ENCODE data around the gene NRL.

Gene NRL

GRCh38 chr14:24098927-24099813, 15.6 kb downstream of the NRL start:
- DNase-seq (ENCODE audit: low read depth), result no peak

DNA sequence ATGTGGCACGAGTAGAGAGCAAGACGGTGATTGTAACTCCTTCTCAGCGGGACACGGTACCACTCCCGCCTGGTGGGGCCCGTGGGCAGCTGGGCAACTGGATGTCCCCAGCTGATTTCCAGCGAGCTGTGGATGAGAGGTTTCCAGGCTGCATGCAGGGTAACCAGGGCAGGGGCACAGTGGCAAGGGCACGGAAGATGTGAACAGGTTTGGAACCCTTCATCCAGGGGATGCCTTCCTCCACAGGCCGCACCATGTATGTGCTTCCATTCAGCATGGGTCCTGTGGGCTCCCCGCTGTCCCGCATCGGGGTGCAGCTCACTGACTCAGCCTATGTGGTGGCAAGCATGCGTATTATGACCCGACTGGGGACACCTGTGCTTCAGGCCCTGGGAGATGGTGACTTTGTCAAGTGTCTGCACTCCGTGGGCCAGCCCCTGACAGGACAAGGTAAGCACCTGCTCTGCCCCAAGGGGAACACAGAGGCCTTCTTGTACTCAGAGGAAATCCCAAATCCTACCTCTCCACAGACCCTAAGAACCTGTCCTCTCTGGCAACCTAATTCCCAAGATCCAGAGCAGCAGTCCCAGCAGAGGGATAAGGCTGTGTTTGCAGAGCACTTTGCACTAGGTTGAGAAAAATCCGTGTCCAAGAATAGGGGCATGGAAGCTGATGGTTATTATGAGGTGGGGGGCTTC, 16.4 kb downstream of the NRL start:
- DNase-seq (ENCODE audit: low read depth), result no peak

GRCh38 chr14:24096545-24097181, 18.1 kb downstream of the NRL start:
- DNase-seq (ENCODE audit: low read depth), result no peak

- DNase-seq (ENCODE audit: low read depth), result no peak
These were observed 19.3 kb downstream of the NRL start for GRCh38 chr14:24095271-24096068.

- DNase-seq (ENCODE audit: low read depth), result no peak
These were observed 19.9 kb downstream of the NRL start for GRCh38 chr14:24094841-24095270.

DNA sequence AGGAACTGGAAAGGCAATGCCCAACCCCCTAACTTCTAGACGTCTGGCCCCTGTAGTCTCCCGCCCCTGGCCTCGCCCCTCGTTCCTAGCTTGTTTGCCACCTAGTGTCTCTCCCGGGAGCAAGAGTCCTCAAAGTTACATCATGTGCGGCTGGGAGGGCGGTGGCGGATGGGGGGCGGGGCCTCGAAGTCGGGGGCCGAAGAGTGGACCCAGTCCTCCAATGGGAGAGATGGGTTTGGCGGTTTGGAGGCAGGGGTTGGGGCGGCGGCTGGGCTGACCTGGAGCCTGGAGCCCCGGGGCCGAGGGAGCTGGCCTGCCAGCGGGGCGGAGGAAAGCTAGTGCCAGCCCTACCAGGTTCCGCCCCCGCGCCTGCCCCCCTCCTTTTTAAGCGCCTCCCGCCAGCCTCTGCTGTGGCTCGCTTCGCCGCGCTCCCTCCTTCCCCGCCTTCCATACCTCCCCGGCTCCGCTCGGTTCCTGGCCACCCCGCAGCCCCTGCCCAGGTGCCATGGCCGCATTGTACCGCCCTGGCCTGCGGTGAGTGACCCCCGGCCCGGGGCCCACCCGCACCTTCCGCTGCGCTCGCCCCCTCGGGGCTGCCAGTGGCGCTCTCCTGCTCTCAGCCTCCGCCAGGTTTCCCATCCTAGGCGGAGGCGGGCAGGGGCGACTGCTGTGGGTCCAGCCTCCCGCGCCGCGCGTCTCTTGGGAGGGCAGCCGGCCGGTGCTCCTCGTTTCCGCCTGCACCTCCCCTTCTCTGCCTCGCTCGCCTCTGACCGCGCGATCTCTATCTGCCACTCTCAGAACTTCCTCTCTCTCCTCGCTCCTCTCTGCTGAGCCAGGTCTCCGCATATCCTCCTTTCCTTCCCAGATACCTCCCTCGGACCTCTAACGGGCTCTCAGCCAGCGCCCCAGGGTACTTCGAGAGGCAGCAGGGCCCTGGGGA, 20.6 kb downstream of the NRL start, which contains the start of gene PCK2:
Gene PCK2 (plus strand): TSS at position 411 of the 940 bp plus-strand sequence. CDS start 95 bp downstream, at position 506.
- DNase-seq (ENCODE audit: low read depth), result peak; percentile 62

DNA sequence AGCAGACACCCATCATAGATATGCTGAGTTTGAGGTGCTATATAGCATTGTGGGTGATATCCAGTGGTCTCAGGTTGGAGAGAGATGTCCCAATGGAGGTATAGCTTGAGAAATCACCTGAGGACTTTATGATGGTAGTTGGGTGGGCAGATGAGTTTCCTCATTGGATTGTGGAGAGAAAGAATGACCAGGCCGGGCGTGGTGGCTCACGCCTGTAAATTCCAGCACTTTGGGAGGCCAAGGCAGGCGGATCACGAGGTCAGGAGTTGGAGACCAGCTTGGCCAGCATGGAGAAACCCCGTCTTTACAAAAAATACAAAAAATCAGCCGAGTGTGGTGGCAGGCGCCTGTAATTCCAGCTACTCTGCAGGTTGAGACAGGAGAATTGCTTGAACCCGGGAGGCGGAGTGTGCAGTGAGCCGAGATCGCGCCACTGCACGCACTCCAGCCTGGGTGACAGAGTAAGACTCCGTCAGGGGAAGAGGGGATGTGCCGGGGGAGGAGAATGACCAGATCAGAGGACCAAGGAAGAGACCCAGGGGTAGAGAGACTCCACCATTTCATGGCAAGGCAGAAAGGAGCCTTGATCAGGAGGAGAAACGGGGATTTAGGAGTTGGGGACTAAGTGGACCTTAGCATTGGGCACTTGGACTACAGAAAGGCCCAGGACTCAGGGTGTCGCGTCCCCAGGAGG, 21.4 kb downstream of the NRL start:
- DNase-seq (ENCODE audit: low read depth), result no peak

DNA sequence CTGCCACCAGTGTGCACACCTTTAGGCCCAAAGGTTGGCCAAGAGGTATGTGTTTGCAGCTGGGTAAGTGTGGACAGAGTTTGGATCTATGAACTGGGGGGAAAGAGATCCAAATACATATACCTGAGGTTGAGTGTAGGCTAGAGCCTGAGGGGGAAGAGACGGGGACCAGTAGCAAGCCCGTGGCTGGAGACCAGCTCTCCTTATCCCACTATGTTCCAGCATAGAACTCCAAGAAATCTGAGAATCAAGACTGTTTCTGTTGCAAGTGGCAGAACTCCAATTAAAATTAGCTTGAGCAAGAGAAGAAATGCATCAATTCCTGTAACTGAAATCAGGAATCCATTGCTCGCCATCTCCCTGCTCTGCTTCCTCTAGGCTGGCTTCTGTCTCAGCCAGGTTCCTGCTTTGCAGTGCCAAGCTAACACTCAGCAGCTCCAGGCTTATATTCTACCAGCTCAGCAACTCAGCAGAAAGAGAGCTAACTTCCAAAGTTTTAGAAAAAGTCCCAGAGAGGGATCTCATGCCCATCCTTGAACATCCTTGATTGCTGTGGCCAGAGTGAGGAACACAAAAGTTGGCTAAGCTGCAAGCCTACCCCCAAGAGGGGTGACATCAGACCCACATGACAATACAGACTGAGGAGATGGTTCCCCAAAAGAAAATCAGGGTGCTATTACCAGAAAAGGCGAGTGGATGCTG, 22.1 kb downstream of the NRL start:
- no peak for DNase-seq (ENCODE audit: low read depth)

GRCh38 chr14:24092110-24092504, 22.6 kb downstream of the NRL start:
- no peak for DNase-seq (ENCODE audit: low read depth)

DNA sequence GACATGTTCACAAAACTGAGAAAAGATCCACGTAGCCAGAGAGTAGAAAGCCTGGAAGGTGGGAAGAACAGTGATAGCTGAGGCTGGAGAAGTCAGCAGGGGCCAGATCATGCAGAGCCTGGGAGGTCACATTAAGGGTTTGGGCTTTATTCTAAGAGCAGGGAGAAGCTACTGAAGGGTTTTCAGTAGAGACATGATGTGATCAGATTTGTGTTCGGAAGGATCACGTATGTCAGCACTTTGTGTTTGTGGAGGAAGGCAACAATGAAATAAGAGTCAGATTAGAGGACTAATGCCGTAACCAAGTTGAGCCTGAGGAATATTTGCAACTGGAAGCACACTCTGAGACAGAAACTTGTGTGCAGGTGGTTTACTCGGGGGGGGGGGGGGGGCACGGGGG, 24.9 kb downstream of the NRL start:
- no peak for DNase-seq (ENCODE audit: low read depth)

GRCh38 chr14:24088095-24088494, 26.7 kb downstream of the NRL start:
- DNase-seq (ENCODE audit: low read depth), result no peak

DNA sequence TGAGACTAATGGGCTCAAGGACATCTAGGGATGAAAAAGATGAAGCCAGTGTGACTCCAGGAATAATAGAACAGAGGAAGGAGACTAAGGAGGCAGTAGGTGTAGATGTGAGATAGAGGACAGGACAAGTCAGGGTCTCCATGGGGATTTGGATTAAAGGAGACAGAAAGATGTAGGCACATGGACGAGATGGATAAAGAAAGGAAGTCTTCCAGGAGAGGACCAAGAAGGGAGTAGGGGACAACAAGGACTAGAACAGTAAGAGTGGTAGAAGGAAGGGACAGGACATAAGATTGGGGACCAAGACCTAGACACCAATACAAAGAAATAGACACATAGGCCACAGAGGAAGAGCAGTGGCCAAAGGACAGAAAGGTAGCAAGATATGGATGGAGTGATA, 27.7 kb downstream of the NRL start:
- no peak for DNase-seq (ENCODE audit: low read depth)

DNA sequence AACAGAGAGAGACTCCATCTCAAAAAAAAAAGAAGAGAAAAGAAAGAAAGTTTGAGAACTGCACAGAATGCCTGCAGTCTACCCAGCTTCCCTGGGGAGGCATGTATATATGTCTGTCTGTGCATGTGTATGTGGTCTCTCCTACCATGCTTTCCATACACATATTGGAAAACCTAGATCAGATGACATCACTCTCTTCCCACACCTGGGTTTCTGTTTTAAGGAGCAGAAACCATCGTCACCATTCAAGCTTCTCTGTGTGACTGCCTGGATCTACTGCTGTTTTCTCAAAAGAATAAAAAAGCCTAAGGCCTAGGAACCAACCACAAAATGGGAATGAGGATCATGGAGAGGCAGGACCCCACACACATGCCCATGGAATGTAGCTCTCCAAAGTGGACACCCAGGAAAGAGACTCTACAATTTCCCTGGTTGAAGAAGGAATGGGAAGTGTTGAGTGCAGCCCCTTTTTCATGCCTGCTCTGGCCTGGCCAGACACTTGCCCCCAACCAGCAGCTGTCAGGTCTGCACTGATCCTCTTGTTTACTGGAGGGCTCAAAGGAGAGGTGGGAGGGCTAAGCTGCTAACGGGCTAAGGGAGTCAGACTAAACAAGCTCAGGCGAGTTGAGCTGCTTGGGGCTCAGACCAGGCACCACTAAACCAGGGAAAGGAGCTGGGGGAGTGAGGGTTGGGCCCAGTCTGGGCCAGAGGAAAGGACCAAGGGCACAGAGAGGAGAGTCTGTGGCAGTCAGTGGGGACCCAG, 28.4 kb downstream of the NRL start:
- DNase-seq (ENCODE audit: low read depth), result no peak

DNA sequence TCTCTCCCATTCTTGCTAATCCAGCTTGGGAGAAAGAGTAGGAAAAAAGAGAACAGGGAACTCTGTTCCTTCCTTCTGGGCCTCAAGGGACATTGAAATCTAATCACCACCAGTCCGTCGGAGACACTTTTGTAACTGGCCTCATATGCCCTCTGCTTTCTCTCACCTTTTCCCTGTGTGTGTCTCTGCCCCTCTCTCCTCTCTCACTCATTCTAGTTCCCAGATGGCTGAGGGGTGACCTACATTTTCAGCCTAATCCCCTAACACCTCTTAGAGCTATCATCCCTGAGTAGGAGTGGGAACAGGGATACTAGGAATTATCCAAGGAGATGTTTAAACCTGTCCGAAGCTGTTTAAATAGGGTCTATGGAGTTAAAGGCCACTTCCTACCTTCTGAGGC, 29.5 kb downstream of the NRL start:
- DNase-seq (ENCODE audit: low read depth), result no peak

- no peak for DNase-seq (ENCODE audit: low read depth)
These were observed 30.3 kb downstream of the NRL start for GRCh38 chr14:24084440-24084839.

GRCh38 chr14:24083462-24083861, 31.3 kb downstream of the NRL start:
- DNase-seq (ENCODE audit: low read depth), result no peak

DNA sequence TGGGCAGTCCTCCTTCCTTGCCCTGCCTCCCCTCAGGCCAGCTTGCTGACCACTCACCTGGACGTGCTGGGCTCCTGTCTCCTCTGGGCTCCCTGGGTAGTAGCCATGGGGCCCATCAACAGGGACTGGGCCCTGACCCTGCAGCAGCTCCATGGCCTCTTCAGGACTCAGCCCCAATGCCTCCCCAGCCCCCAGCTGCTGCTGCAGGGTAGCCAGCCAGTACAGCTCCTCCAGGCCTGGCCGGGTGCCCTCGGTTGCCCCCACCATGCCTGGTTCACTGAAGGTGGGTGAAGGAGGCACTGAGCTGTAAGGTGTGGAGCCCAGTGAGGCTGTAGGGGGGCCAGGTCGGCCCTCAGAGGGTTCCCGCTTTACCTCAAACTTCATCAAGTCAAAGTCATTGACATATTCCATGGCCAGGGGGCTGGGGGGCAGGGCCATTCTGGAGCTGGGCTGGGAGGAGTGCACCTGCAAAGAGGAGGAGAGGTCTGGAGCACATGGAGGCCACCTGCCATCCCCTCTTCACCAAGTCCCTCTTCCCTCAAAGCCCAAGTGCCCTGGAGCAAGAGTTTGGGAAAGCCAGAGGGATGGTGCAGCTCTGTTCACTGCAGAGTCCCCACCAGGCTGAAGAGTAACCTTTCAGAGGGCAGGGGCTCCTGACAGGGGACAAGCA, 32.2 kb downstream of the NRL start:
- DNase-seq (ENCODE audit: low read depth), result no peak

DNA sequence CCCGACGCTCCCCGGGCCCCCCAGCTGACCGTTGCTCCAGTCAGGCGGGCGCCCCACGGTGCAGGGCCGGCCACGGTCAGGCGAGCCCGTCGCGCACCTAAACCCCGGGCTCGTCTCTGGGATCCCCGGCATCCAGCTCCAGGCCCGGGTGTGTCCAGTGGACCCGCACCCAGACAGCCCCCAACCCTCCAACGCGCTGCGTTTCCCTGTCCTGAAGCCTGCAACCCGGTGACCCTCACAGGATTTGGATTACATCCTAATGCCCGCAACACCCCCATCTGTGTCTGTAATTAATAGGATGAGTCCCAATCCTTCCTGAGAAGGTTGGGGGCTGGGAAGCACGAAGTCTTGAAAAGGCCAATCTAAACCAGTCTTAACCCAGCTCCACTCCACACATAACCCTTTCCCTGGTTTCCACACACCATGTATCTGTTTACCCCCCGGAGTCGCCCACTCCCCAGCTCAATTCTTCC, 33.0 kb downstream of the NRL start:
- no peak for DNase-seq (ENCODE audit: low read depth)
